Keratinocyte (primary cell): ENCODE data around the gene CPT1B. TPM values are rescaled to one million over a fixed set of nuclear protein-coding genes. Genes with fewer than 3 reads are reported as not detected.

ENCODE experiments used
- DNase-seq: peaks from one replicate; pipeline ENCODE4 v3.0.0-alpha.2; 2011; ENCODE audit warnings: low read depth, missing footprints, low spot score
- FAIRE-seq: peaks from 2 replicates; lab custom pipeline; 2011; peaks lifted over from hg19 to GRCh38; lab: Jason Lieb, UNC
- H2AFZ ChIP-seq: 2 replicates; pipeline ENCODE4 v1.6.0; 2012; ENCODE audit warnings: low read length, control low read depth, inconsistent platforms; ENCODE audit not compliant: control insufficient read depth
- H3K27ac ChIP-seq: 2 replicates; pipeline ENCODE4 v1.5.1; 2011; ENCODE audit warnings: low read length; ENCODE audit not compliant: control insufficient read depth, insufficient read depth
- H3K27me3 ChIP-seq: 3 replicates; pipeline ENCODE4 v1.6.0; 2011; ENCODE audit warnings: low read length; ENCODE audit not compliant: control insufficient read depth, insufficient read depth; ENCODE audit errors: extremely low read depth
- H3K36me3 ChIP-seq, 2 experiments: 2 replicates in 1 of 2; 3 replicates in 1 of 2; pipeline ENCODE4 v1.5.1; 2011; ENCODE audit warnings: low read length in 2 of 2, mild to moderate bottlenecking in 1 of 2; ENCODE audit not compliant: control insufficient read depth in 2 of 2, insufficient read depth in 2 of 2; ENCODE audit errors: extremely low read depth in 1 of 2
- H3K4me1 ChIP-seq: 3 replicates; pipeline ENCODE4 v1.5.1; 2011; ENCODE audit warnings: low read length; ENCODE audit not compliant: control insufficient read depth, insufficient read depth; ENCODE audit errors: extremely low read depth
- H3K4me2 ChIP-seq: 3 replicates; pipeline ENCODE4 v1.6.0; 2011; ENCODE audit warnings: low read depth, low read length; ENCODE audit not compliant: control insufficient read depth, insufficient read depth; ENCODE audit errors: extremely low read depth
- H3K4me3 ChIP-seq, 3 experiments: fragments of 200-600 bp in 1 of 3; sonication (generic) in 1 of 3; 2 replicates in 2 of 3; 3 replicates in 1 of 3; pipeline ENCODE4 v1.5.1; 2011 to 2016; ENCODE audit warnings: low read length in 3 of 3, mild to moderate bottlenecking in 3 of 3, control low read depth in 2 of 3, inconsistent platforms in 1 of 3, low read depth in 1 of 3, mixed read lengths in 1 of 3, mixed run types in 1 of 3, moderate library complexity in 1 of 3; ENCODE audit not compliant: control insufficient read depth in 2 of 3, insufficient read depth in 2 of 3; ENCODE audit errors: extremely low read depth in 1 of 3
- H3K79me2 ChIP-seq: 2 replicates; pipeline ENCODE4 v1.6.0; 2012; ENCODE audit warnings: low read length; ENCODE audit not compliant: control insufficient read depth, insufficient read depth
- H3K9ac ChIP-seq: 3 replicates; pipeline ENCODE4 v1.6.0; 2011; ENCODE audit warnings: low read length; ENCODE audit not compliant: control insufficient read depth, insufficient read depth; ENCODE audit errors: extremely low read depth
- H3K9me1 ChIP-seq: 3 replicates; pipeline ENCODE4 v1.6.0; 2011; ENCODE audit warnings: low read length; ENCODE audit not compliant: control insufficient read depth, insufficient read depth; ENCODE audit errors: extremely low read depth
- H3K9me3 ChIP-seq: 2 replicates; pipeline ENCODE4 v1.5.1; 2012; ENCODE audit warnings: low read depth, low read length; ENCODE audit not compliant: control insufficient read depth
- H4K20me1 ChIP-seq: 3 replicates; pipeline ENCODE4 v1.6.0; 2011; ENCODE audit warnings: low read length; ENCODE audit not compliant: control insufficient read depth, insufficient read depth; ENCODE audit errors: extremely low read depth
- CTCF ChIP-seq, 3 experiments: IDR thresholded peaks in 1 of 3; conservative IDR thresholded peaks in 1 of 3; optimal IDR thresholded peaks in 1 of 3; 2 replicates in 2 of 3; 3 replicates in 1 of 3; pipeline versions ENCODE3 to v1.5.1; 2011; ENCODE audit warnings: low read length in 3 of 3, mild to moderate bottlenecking in 3 of 3, moderate library complexity in 2 of 3, control low read depth in 1 of 3, inconsistent platforms in 1 of 3; ENCODE audit not compliant: insufficient read depth in 2 of 3; ENCODE audit errors: extremely low read depth in 1 of 3
- EZH2 ChIP-seq: IDR thresholded peaks from one replicate; pipeline ENCODE4 v1.6.1; 2012; ENCODE audit warnings: inconsistent platforms, mild to moderate bottlenecking, low read length, moderate library complexity
- dilution Hi-C: fragments of 300-500 bp; cut with MboI; formaldehyde crosslinking; loops from one replicate; pipeline ENCODE4 v1.7.0; 2020; ENCODE audit warnings: low sequenced_read_pairs; ENCODE audit not compliant: extremely low pct_ligation_motif_present
- polyA plus RNA-seq, 5 experiments: library from polyadenylated mRNA; depleted of rRNA in 3 of 5; stranded (reverse) in 3 of 5; stranded (forward) in 1 of 5; unstranded in 1 of 5; fragments of >200 nt; gene quantifications; 1 replicate in 1 of 5; 2 replicates in 3 of 5; 3 replicates in 1 of 5; pipeline versions ENCODE4 v1.2.1 to v1.2.3, GENCODE V29; 2011 to 2012; ENCODE audit warnings: missing spikeins in 2 of 5, low read depth in 1 of 5, low replicate concordance in 1 of 5

CPT1B gene
- polyA plus RNA-seq, 1 donor (not counting 4 experiments of a cell fraction or from before 2014, with no cell fraction given) = 11.0 TPM

- dilution Hi-C loops = no loop called here
- peak; percentile 77 for DNase-seq
These were observed 15.5 kb downstream of the CPT1B start, which contains the start of gene SYCE3 for GRCh38 chr22:50562523-50563412. SYCE3 (minus strand) TSS chr22:50562919; CDS start chr22:50556405, 6,514 bp downstream.

GRCh38 chr22:50561401-50562358, 16.5 kb downstream of the CPT1B start:
- FAIRE-seq (peak; percentile 29), DNase-seq (no peak)
- Histone ChIP-seq H3K9me1 (no peaks in the 10 kb centered on the region), H3K9ac (no peak overlapping the region), H3K9me3 (no peaks in the 10 kb centered on the region), H3K4me2 (no peak overlapping the region), H3K4me1 (peaks cover 16% of the 10 kb centered on the region), H3K27me3 (no peaks in the 10 kb centered on the region), H2AFZ (no peak overlapping the region), H3K79me2 (no peaks in the 10 kb centered on the region), H3K36me3 (no peaks in the 10 kb centered on the region), H4K20me1 (no peaks in the 10 kb centered on the region), H3K4me3 (no peak overlapping the region), H3K27ac (no peak overlapping the region)
- dilution Hi-C loops = no loop called here
- no peak for TF ChIP-seq EZH2
- no peak for TF ChIP-seq CTCF (optimal IDR thresholded peaks at IDR 0.05 in 1 of 3, IDR thresholded peaks at IDR 0.05 in 1 of 3, conservative IDR thresholded peaks at IDR 0.05 in 1 of 3; ENCODE audit: extremely low read depth in 1 of 3, insufficient read depth in 2 of 3, low read length in 3 of 3)

More at GRCh38 chr22:50562523-50563412, 15.5 kb downstream of the CPT1B start, which contains the start of gene SYCE3:
- peak within 1 kb of the TSS; percentile 76 for H3K9ac ChIP-seq
- H3K36me3 ChIP-seq = no peaks in the 10 kb centered on the region
- H3K79me2 ChIP-seq = no peaks in the 10 kb centered on the region
- H2AFZ ChIP-seq = peak within 1 kb of the TSS; percentile 90
- peaks cover 16% of the 10 kb centered on the region for H3K4me1 ChIP-seq
- H3K4me3 ChIP-seq = peak within 1 kb of the TSS; percentile 61 to 87 (median 85)
- no peak within 1 kb of the TSS for H3K27ac ChIP-seq
- TF ChIP-seq CTCF (optimal IDR thresholded peaks at IDR 0.05 in 1 of 3, IDR thresholded peaks at IDR 0.05 in 1 of 3, conservative IDR thresholded peaks at IDR 0.05 in 1 of 3; ENCODE audit: extremely low read depth in 1 of 3, insufficient read depth in 2 of 3, low read length in 3 of 3) (peak; percentile 72 to 95 (median 85)), EZH2 (no peak)
- H3K27me3 ChIP-seq = no peaks in the 10 kb centered on the region
- FAIRE-seq = peak; percentile 69
- H3K4me2 ChIP-seq = peak within 1 kb of the TSS; percentile 94
- no peaks in the 10 kb centered on the region for H4K20me1 ChIP-seq
- H3K9me1 ChIP-seq = no peaks in the 10 kb centered on the region
- no peaks in the 10 kb centered on the region for H3K9me3 ChIP-seq
